OCI-M2 (cell line): ENCODE measurements around the gene NCOR2.

Source experiments
- DNase-seq: peaks from one replicate; lab custom pipeline; 2025; ENCODE audit not compliant: unreplicated experiment; lab: John Stamatoyannopoulos, UW

Gene NCOR2

GRCh38 chr12:124529565-124530276 lies 37.7 kb downstream of the NCOR2 start:
- no peak for DNase-seq

DNA sequence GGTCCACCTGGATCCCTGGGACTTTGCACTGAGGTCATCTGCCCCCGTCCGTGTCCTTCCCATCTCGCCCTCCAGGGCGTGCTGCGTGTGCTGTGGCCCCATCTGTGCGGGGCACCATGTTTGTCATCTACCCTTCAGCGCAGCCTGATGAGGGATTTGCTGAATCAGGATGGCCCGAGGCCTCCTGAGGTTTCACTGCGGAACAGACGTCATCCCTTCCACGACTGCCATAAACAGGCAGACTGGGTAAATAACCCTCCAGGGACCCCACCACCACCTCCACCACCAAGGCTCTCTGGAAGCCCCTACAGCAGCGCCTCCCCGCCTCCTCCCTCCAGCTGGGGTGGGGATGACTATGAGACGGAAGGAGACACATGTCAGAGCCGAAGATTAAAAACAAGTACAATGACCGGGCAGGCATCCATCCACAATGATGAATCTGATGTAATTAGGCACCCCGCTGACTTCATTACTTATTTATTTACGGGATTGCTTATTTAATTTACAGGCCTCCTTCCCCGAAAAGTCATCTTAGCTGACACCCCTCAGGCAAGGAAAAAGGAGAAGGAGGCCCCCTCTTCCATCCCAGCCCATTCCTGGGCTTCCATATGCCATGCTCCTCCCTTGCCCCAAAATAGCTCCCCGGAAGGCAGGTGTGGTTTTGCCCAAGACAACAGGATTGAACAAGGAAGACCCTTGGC lies 39.4 kb downstream of the NCOR2 start:
- DNase-seq = no peak

GRCh38 chr12:124525927-124526692 lies 41.3 kb downstream of the NCOR2 start:
- DNase-seq = no peak

- no peak for DNase-seq
Measured at GRCh38 chr12:124525455-124525854, 42.0 kb downstream of the NCOR2 start.

- no peak for DNase-seq
Measured at GRCh38 chr12:124524231-124524925, 43.0 kb downstream of the NCOR2 start.

GRCh38 chr12:124523071-124523470 lies 44.3 kb downstream of the NCOR2 start:
- DNase-seq = no peak

DNA sequence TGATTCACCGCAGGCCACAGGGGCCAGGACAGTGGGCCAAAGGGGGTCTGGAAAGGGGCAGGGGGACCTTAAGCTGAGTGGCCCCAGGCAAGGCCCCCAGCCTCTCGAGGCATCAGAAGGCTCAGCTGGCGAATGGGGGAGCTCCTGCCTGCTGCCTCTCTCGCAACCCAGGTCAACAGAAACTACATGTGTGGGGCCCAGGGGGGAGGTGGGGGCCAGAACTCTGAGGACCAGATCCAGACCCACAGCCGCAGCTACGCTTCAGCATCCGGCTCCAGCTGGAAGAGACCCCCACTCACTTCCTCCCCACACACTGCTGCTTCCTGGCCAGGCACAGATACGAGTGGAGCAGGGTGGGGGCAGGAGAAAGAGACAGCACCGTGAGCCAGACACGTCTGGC lies 46.5 kb downstream of the NCOR2 start:
- no peak for DNase-seq

GRCh38 chr12:124520265-124520701 lies 47.1 kb downstream of the NCOR2 start:
- no peak for DNase-seq

DNA sequence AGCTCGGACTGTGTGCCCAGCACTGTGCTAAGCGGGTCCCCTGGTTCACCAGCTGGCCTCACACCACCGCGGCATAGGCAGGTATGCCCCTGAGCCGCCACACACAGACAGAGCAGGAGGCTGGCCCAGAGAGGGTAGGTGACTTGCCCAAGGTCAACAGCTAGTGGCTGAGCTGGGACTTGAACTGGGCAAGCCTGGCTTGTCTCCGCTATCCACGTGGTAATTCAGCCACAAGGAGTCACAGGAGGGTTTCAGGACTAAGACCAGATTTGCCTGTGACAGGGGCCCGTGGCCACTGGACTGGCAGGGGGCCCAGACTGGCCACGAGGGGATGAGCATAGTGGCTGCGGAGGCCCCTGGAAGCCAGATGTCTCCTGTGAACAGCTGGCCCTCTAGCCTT lies 47.7 kb downstream of the NCOR2 start:
- DNase-seq = no peak

- no peak for DNase-seq
Measured at GRCh38 chr12:124518051-124518932, 49.1 kb downstream of the NCOR2 start.
